OCI-LY7 (cell line): ENCODE data around the gene DMGDH.

Source experiments
- EZH2phosphoT487 ChIP-seq: fragments of 200-600 bp; sonication (generic); IDR thresholded peaks from 2 replicates; pipeline ENCODE4 v1.6.1; 2018; ENCODE audit warnings: low read depth, borderline replicate concordance, mild to moderate bottlenecking, mixed run types, antibody characterized with exemption, low read length, moderate library complexity, mixed read lengths
- TF ChIP-seq, protein P1 (sequence below): fragments of 200-600 bp; sonication (generic); conservative IDR thresholded peaks from 2 replicates; pipeline ENCODE4 v1.5.1; 2014; ENCODE audit warnings: mild to moderate bottlenecking, antibody characterized with exemption, low read length, moderate library complexity, mixed read lengths

DNA sequence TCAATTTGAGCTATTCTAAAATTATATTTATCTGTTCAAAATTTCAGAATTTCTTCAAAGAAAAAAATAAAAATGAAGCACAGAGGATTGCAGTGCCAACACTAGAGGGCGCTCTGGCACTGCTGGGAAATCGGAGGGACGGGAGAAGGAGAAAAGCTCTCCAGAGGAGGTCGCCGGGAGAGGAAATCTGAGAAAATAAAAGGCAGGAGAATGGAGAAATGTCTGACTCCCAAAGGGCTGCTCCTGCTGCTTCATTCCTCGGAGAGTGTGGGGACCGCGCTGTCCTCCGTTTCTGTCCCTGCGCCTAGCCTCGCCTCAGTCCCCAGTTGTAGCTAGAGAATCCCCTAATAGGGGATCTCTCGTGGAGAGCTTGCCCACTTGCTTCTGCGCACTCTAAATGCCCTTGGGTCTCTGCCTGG is 44.4 kb downstream of the DMGDH start:
- TF ChIP-seq, protein P1, sequence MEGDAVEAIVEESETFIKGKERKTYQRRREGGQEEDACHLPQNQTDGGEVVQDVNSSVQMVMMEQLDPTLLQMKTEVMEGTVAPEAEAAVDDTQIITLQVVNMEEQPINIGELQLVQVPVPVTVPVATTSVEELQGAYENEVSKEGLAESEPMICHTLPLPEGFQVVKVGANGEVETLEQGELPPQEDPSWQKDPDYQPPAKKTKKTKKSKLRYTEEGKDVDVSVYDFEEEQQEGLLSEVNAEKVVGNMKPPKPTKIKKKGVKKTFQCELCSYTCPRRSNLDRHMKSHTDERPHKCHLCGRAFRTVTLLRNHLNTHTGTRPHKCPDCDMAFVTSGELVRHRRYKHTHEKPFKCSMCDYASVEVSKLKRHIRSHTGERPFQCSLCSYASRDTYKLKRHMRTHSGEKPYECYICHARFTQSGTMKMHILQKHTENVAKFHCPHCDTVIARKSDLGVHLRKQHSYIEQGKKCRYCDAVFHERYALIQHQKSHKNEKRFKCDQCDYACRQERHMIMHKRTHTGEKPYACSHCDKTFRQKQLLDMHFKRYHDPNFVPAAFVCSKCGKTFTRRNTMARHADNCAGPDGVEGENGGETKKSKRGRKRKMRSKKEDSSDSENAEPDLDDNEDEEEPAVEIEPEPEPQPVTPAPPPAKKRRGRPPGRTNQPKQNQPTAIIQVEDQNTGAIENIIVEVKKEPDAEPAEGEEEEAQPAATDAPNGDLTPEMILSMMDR: peak; percentile 100
- no peak for TF ChIP-seq EZH2phosphoT487
